RWPE2 (cell line): ENCODE results near the gene RNF10.

ENCODE experiments used
- ATAC-seq: fragments of 200-7000 bp; cut with Tn5 transposase; 3 replicates; pipeline ENCODE4 v1.9.1; 2021; ENCODE audit warnings: low read depth
- DNase-seq: peaks from one replicate; pipeline ENCODE4 v3.0.0-alpha.2; 2020; ENCODE audit warnings: low spot score
- H3K27ac ChIP-seq: fragments of 450-650 bp; 2 replicates; pipeline ENCODE4 v1.5.1; 2017; ENCODE audit warnings: mild to moderate bottlenecking; ENCODE audit not compliant: poor library complexity, severe bottlenecking
- H3K27me3 ChIP-seq: fragments of 250-450 bp; sonication (Bioruptor Pico); 2 replicates; pipeline ENCODE4 v1.5.1; 2021; ENCODE audit warnings: mild to moderate bottlenecking, moderate library complexity; ENCODE audit not compliant: insufficient read depth, poor library complexity, severe bottlenecking
- H3K36me3 ChIP-seq: fragments of 250-450 bp; sonication (Bioruptor Pico); 2 replicates; pipeline ENCODE4 v1.5.1; 2020; ENCODE audit warnings: low read depth, mild to moderate bottlenecking, moderate library complexity
- H3K4me1 ChIP-seq: fragments of 250-450 bp; sonication (Bioruptor Pico); 2 replicates; pipeline ENCODE4 v1.5.1; 2021; ENCODE audit warnings: mild to moderate bottlenecking, moderate library complexity; ENCODE audit not compliant: insufficient read depth, poor library complexity, severe bottlenecking
- H3K4me3 ChIP-seq: fragments of 250-450 bp; sonication (Bioruptor Pico); 2 replicates; pipeline ENCODE4 v1.5.1; 2021; ENCODE audit warnings: mild to moderate bottlenecking, moderate library complexity; ENCODE audit not compliant: severe bottlenecking
- H3K9me3 ChIP-seq: fragments of 250-450 bp; sonication (Bioruptor Pico); 2 replicates; pipeline ENCODE4 v1.5.1; 2021; ENCODE audit warnings: mild to moderate bottlenecking, moderate library complexity; ENCODE audit not compliant: severe bottlenecking
- TF ChIP-seq, protein P1 (sequence below): fragments of 450-650 bp; IDR thresholded peaks from one replicate; pipeline ENCODE4 v1.5.1; 2017; ENCODE audit warnings: mild to moderate bottlenecking, moderate library complexity; ENCODE audit not compliant: poor library complexity, severe bottlenecking

Gene RNF10

DNA sequence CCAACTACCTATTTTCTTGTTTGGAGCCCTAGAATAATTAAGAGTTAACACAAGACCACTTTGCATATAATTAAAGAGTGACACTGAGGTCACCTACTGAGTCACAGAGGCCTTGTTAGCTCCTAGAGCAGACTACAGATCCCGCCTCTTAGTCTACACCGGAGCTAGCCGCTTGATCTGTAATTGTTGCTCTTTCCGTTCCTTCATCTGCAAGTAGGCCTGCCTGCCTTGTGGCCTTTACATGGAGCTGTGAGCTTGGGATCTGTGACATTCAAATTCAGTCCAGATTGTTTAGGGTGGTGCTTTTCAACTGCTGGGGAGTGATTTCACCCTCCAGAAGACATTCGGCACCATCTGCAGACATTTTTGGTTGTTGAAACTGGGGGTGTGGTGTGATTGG, 43.8 kb upstream of the RNF10 start:
- Histone ChIP-seq H3K27me3 (no peaks in the 10 kb centered on the region), H3K4me1 (peaks cover 6% of the 10 kb centered on the region), H3K9me3 (no peaks in the 10 kb centered on the region), H3K4me3 (no peak overlapping the region), H3K36me3 (peaks cover 24% of the 10 kb centered on the region), H3K27ac (no peak overlapping the region)
- TF ChIP-seq, protein P1, sequence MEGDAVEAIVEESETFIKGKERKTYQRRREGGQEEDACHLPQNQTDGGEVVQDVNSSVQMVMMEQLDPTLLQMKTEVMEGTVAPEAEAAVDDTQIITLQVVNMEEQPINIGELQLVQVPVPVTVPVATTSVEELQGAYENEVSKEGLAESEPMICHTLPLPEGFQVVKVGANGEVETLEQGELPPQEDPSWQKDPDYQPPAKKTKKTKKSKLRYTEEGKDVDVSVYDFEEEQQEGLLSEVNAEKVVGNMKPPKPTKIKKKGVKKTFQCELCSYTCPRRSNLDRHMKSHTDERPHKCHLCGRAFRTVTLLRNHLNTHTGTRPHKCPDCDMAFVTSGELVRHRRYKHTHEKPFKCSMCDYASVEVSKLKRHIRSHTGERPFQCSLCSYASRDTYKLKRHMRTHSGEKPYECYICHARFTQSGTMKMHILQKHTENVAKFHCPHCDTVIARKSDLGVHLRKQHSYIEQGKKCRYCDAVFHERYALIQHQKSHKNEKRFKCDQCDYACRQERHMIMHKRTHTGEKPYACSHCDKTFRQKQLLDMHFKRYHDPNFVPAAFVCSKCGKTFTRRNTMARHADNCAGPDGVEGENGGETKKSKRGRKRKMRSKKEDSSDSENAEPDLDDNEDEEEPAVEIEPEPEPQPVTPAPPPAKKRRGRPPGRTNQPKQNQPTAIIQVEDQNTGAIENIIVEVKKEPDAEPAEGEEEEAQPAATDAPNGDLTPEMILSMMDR: no peak
- DNase-seq (no peak), ATAC-seq (no peak)

DNA sequence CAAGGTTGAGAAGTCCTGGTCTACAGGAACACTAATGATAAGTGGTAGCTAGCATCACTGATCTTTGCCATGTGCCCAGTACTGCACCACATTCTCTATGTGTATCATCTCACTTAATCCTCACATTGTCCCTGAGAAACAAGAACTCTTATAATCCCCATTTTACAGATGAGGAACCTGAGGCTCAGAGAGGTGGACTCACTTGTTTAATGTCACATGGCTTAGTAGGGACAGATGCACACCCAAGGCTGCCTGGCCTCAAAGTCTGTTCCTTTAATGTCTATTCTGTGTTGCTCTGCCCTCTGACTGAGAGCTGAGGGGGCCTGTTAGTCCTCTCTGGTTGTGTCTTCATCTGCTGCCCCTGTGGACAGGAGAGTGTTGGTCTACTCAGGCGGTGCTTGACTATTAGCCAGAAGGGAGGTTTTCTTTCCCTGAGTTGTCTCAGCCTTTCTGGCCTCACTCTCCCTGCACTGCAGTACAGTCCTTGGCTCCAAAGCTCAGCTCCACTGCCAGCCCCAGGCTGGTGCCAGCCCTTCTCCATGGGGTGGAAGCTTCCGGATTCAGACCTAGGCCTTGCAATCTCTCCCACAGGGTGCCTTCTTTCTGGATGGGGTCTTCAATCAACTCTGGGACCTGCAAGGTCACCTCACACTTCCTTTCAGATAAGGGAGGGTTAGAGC, 43.2 kb upstream of the RNF10 start:
- TF ChIP-seq, protein P1: no peak
- ATAC-seq (no peak), DNase-seq (no peak)
- no peaks in the 10 kb centered on the region for H3K9me3 ChIP-seq
- no peak overlapping the region for H3K27ac ChIP-seq
- H3K36me3 ChIP-seq: peaks cover 24% of the 10 kb centered on the region
- peaks cover 6% of the 10 kb centered on the region for H3K4me1 ChIP-seq
- no peaks in the 10 kb centered on the region for H3K27me3 ChIP-seq
- no peak overlapping the region for H3K4me3 ChIP-seq

DNA sequence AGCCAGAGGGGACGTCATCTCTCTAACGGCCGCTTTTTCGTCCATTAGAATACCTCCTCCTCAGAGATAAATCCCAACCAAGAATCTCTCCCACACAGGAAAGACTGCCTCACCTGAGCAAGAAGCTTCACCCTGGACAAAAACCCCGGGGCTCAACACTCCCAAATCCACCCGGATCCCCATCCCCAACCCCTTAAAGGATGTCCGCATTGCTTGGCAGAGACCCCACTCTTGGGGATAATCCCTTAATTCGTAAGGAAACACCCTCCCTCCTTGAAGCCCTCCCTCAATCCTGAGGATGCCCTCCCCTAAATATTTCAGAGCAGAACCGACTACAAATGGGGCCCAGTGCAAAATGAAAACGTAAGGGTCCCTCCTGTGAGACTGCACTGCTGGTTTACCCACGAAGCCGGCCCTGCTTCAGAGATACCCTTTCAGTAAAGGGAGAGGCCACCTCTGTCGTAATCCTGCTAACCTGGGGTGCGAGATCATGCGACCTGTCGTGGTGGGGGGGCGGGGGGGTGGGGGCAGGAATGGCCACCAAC, 38.9 kb upstream of the RNF10 start:
- H3K4me3 ChIP-seq: peak overlapping the region; percentile 50
- peaks cover 45% of the 10 kb centered on the region for H3K36me3 ChIP-seq
- H3K27ac ChIP-seq: peak overlapping the region; percentile 73
- DNase-seq (no peak), ATAC-seq (peak; percentile 9; the same call in 2 of the 3 replicates)
- TF ChIP-seq, protein P1: no peak
- peaks cover 21% of the 10 kb centered on the region for H3K4me1 ChIP-seq
- no peaks in the 10 kb centered on the region for H3K27me3 ChIP-seq
- H3K9me3 ChIP-seq: no peaks in the 10 kb centered on the region

DNA sequence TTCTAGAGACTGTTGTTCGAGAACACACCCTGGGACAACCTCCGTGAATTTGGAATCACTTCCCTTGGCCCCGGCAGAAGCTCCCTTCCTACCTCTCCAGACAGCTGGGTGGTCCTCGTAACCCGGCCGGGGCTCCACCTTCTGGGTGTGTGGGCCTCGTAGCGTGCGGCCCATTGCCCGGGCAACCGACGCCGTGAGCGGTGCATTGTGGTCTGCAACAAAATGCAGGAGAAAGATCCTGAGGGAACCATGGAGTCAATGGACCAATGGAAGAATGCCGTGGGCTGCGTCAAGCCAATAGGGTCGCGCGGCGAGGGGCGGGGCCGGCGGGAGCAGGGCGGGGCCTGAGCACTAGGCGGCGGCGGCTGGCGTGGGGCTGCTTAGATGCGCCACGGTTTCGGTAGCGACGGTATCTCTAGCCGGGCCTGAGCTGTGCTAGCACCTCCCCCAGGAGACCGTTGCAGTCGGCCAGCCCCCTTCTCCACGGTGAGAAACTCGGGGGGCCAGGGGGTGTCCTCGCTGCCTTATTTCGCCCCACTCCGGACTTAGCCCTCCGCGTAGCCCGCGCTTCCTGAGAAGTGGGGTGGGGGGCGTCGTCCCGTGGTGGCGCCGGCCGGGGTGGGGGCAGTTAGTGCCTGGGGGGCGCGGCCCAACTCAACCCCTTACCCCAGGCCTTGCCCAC, 38.3 kb upstream of the RNF10 start, which contains the start of gene DYNLL1:
Gene DYNLL1 (plus strand): TSS at position 383 of the 682 bp plus-strand sequence. CDS start 309 bp downstream, outside the sequence.
- Histone ChIP-seq H3K9me3 (no peaks in the 10 kb centered on the region), H3K27me3 (no peaks in the 10 kb centered on the region), H3K4me3 (peak within 1 kb of the TSS; percentile 50), H3K4me1 (peaks cover 21% of the 10 kb centered on the region), H3K27ac (peak within 1 kb of the TSS; percentile 73), H3K36me3 (peaks cover 39% of the 10 kb centered on the region)
- peak; percentile 91 for DNase-seq
- peak; percentile 96 for ATAC-seq
- TF ChIP-seq, protein P1: no peak
